MM.1S (cell line): ENCODE results near the gene ACAD9.

Experiments used
- DNase-seq: peaks from one replicate; pipeline ENCODE4 v3.0.0-alpha.2; 2015
- H2AFZ ChIP-seq: fragments of 300-600 bp; sonication (generic); 2 replicates; pipeline ENCODE4 v1.6.0; 2016; ENCODE audit warnings: antibody characterized with exemption, low read length
- H3F3A ChIP-seq: fragments of 300-600 bp; sonication (generic); 2 replicates; pipeline ENCODE4 v1.6.1; 2016; ENCODE audit warnings: mild to moderate bottlenecking, antibody characterized with exemption, low read length, moderate library complexity, mixed read lengths; ENCODE audit not compliant: insufficient read depth
- H3K27ac ChIP-seq: fragments of 300-600 bp; sonication (generic); 2 replicates; pipeline ENCODE4 v1.5.1; 2016; ENCODE audit warnings: mild to moderate bottlenecking, low read length
- H3K27me3 ChIP-seq: fragments of 300-600 bp; sonication (generic); replicated peaks from 2 replicates; pipeline ENCODE4 v1.6.0; 2016; ENCODE audit warnings: low read length; ENCODE audit not compliant: insufficient read depth
- H3K36me3 ChIP-seq: fragments of 300-600 bp; sonication (generic); replicated peaks from 2 replicates; pipeline ENCODE4 v1.6.1; 2016; ENCODE audit warnings: mild to moderate bottlenecking, low read length, mixed read lengths; ENCODE audit not compliant: insufficient read depth
- H3K4me1 ChIP-seq: fragments of 300-600 bp; sonication (generic); 2 replicates; pipeline ENCODE4 v1.6.1; 2016; ENCODE audit warnings: low read length, mixed read lengths
- H3K4me2 ChIP-seq: fragments of 300-600 bp; sonication (generic); 2 replicates; pipeline ENCODE4 v1.6.0; 2016; ENCODE audit warnings: low read depth, low read length
- H3K4me3 ChIP-seq: fragments of 300-600 bp; sonication (generic); 2 replicates; pipeline ENCODE4 v1.5.1; 2016; ENCODE audit warnings: low read length, mixed read lengths
- H3K79me2 ChIP-seq: fragments of 300-600 bp; sonication (generic); 2 replicates; pipeline ENCODE4 v1.6.1; 2016; ENCODE audit warnings: mixed run types, low read length, mixed read lengths
- H3K9ac ChIP-seq: fragments of 300-600 bp; sonication (generic); 2 replicates; pipeline ENCODE4 v1.6.1; 2016; ENCODE audit warnings: low read length, mixed read lengths
- H3K9me2 ChIP-seq: fragments of 300-600 bp; sonication (generic); replicated peaks from 2 replicates; pipeline ENCODE4 v1.6.1; 2016; ENCODE audit warnings: mild to moderate bottlenecking, low read length, mixed read lengths; ENCODE audit not compliant: insufficient read depth
- H3K9me3 ChIP-seq: fragments of 300-600 bp; sonication (generic); replicated peaks from 2 replicates; pipeline ENCODE4 v1.6.1; 2016; ENCODE audit warnings: mild to moderate bottlenecking, low read length, mixed read lengths; ENCODE audit not compliant: insufficient read depth
- H4K20me1 ChIP-seq: fragments of 300-600 bp; sonication (generic); 2 replicates; pipeline ENCODE4 v1.6.1; 2016; ENCODE audit warnings: mild to moderate bottlenecking, low read length, moderate library complexity, mixed read lengths; ENCODE audit not compliant: insufficient read depth
- CTCF ChIP-seq: fragments of 300-600 bp; sonication (generic); IDR thresholded peaks from 2 replicates; pipeline ENCODE4 v1.5.1; 2016; ENCODE audit warnings: antibody characterized with exemption, low read length, mixed read lengths
- EZH2 ChIP-seq: fragments of 300-600 bp; sonication (generic); optimal IDR thresholded peaks from 2 replicates; pipeline ENCODE3; 2017; ENCODE audit warnings: low read depth, mild to moderate bottlenecking, antibody characterized with exemption, low read length, mixed read lengths
- EZH2phosphoT487 ChIP-seq: fragments of 300-600 bp; sonication (generic); IDR thresholded peaks from 2 replicates; pipeline ENCODE4 v1.6.1; 2018; ENCODE audit warnings: antibody characterized with exemption, low read length

ACAD9 gene

GRCh38 chr3:128875556-128876120 is 3.8 kb upstream of the ACAD9 start:
- Histone ChIP-seq H3K9ac (no peak overlapping the region), H3F3A (no peaks in the 10 kb centered on the region), H3K36me3 (no peaks in the 10 kb centered on the region), H3K27me3 (no peaks in the 10 kb centered on the region), H3K9me3 (no peaks in the 10 kb centered on the region), H3K4me2 (no peak overlapping the region), H3K4me1 (peaks cover 2% of the 10 kb centered on the region; the same call in 1 of the 2 replicates), H3K27ac (no peak overlapping the region), H2AFZ (no peak overlapping the region), H3K4me3 (no peak overlapping the region), H3K9me2 (no peaks in the 10 kb centered on the region), H4K20me1 (no peaks in the 10 kb centered on the region), H3K79me2 (peaks cover 29% of the 10 kb centered on the region)
- TF ChIP-seq CTCF = peak; percentile 57
- no peak for TF ChIP-seq EZH2
- peak; percentile 52 for DNase-seq

- Histone ChIP-seq H3K9me2 (no peaks in the 10 kb centered on the region), H4K20me1 (no peaks in the 10 kb centered on the region), H3K27me3 (no peaks in the 10 kb centered on the region), H3K4me1 (peaks cover 4% of the 10 kb centered on the region; the same call in 1 of the 2 replicates), H3K4me3 (peak overlapping the region; percentile 76), H3K9ac (peak overlapping the region; percentile 95; the same call in 1 of the 2 replicates), H3K9me3 (no peaks in the 10 kb centered on the region), H3K4me2 (peak overlapping the region; percentile 89), H3F3A (no peaks in the 10 kb centered on the region), H2AFZ (no peak overlapping the region), H3K79me2 (peaks cover 53% of the 10 kb centered on the region), H3K27ac (no peak overlapping the region), H3K36me3 (no peaks in the 10 kb centered on the region)
- TF ChIP-seq EZH2 (no peak), CTCF (no peak), EZH2phosphoT487 (no peak)
- no peak for DNase-seq
These were observed 1.4 kb upstream of the ACAD9 start for GRCh38 chr3:128878011-128878457.

GRCh38 chr3:128878556-128879124 is 780 bp upstream of the ACAD9 start:
- peak overlapping the region; percentile 95 for H3K9ac ChIP-seq
- H3K36me3 ChIP-seq = no peaks in the 10 kb centered on the region
- H3K4me3 ChIP-seq = peak overlapping the region; percentile 76
- H4K20me1 ChIP-seq = no peaks in the 10 kb centered on the region
- no peaks in the 10 kb centered on the region for H3K9me2 ChIP-seq
- peak overlapping the region; percentile 22 for H2AFZ ChIP-seq
- H3F3A ChIP-seq = no peaks in the 10 kb centered on the region
- H3K4me2 ChIP-seq = peak overlapping the region; percentile 89
- H3K79me2 ChIP-seq = peaks cover 59% of the 10 kb centered on the region
- no peaks in the 10 kb centered on the region for H3K9me3 ChIP-seq
- H3K27ac ChIP-seq = peak overlapping the region; percentile 81
- no peak for TF ChIP-seq EZH2phosphoT487
- no peak for TF ChIP-seq EZH2
- no peak for TF ChIP-seq CTCF
- DNase-seq = peak; percentile 56
- H3K4me1 ChIP-seq = peaks cover 5% of the 10 kb centered on the region
- no peaks in the 10 kb centered on the region for H3K27me3 ChIP-seq
